T-helper 2 cell treated with Interferon-gamma antibody and Interleukin-4, amounts not matched to agents 100 ng/mL and 5 ng/mL, for 36 hours (primary cell): ENCODE measurements around the gene HDAC9. TPM values are rescaled to one million over a fixed set of nuclear protein-coding genes. Genes with fewer than 3 reads are reported as not detected.

ENCODE experiments used
- intact Hi-C: fragments of 100-400 bp; cut with micrococcal nuclease; formaldehyde crosslinking; loops from one replicate; pipeline ENCODE4 v1.15.1; 2023
- total RNA-seq: library from RNA; stranded (reverse); gene quantifications from 2 replicates; pipeline ENCODE4 v1.2.3, GENCODE V29; 2022

The HDAC9 gene
- total RNA-seq, 1 donor from 2014 or later: 0.14 TPM

GRCh38 chr7:18829858-18830285 lies 334.3 kb downstream of the HDAC9 start:
- intact Hi-C loops: no loop called here

- intact Hi-C loops: no loop called here
These were observed 335.9 kb downstream of the HDAC9 start for GRCh38 chr7:18831419-18831818.

- intact Hi-C loops: no loop called here
These were observed 336.4 kb downstream of the HDAC9 start for GRCh38 chr7:18831943-18832342.

- intact Hi-C loops: no loop called here
These were observed 339.0 kb downstream of the HDAC9 start for GRCh38 chr7:18834577-18834976.

GRCh38 chr7:18835001-18835690 lies 339.6 kb downstream of the HDAC9 start:
- intact Hi-C loops: no loop called here

GRCh38 chr7:18843979-18844378 lies 348.4 kb downstream of the HDAC9 start:
- intact Hi-C loops: no loop called here

- intact Hi-C loops: no loop called here
These were observed 349.2 kb downstream of the HDAC9 start for GRCh38 chr7:18844735-18845134.

- intact Hi-C loops: no loop called here
These were observed 350.2 kb downstream of the HDAC9 start for GRCh38 chr7:18845700-18846099.

- intact Hi-C loops: no loop called here
These were observed 351.2 kb downstream of the HDAC9 start for GRCh38 chr7:18846765-18847215.

GRCh38 chr7:18849130-18849529 lies 353.6 kb downstream of the HDAC9 start:
- intact Hi-C loops: no loop called here

GRCh38 chr7:18855796-18856195 lies 360.2 kb downstream of the HDAC9 start:
- intact Hi-C loops: no loop called here

GRCh38 chr7:18858232-18858631 lies 362.7 kb downstream of the HDAC9 start:
- intact Hi-C loops: no loop called here

- intact Hi-C loops: no loop called here
These were observed 363.8 kb downstream of the HDAC9 start for GRCh38 chr7:18859318-18859717.

- intact Hi-C loops: no loop called here
These were observed 364.7 kb downstream of the HDAC9 start for GRCh38 chr7:18860221-18860620.

- intact Hi-C loops: no loop called here
These were observed 366.1 kb downstream of the HDAC9 start for GRCh38 chr7:18861514-18862118.

GRCh38 chr7:18864967-18865366 lies 369.4 kb downstream of the HDAC9 start:
- intact Hi-C loops: no loop called here

GRCh38 chr7:18866359-18867036 lies 370.9 kb downstream of the HDAC9 start:
- intact Hi-C loops: no loop called here

GRCh38 chr7:18872344-18872743 lies 376.8 kb downstream of the HDAC9 start:
- intact Hi-C loops: no loop called here

GRCh38 chr7:18873734-18874336 lies 378.3 kb downstream of the HDAC9 start:
- intact Hi-C loops: no loop called here

- intact Hi-C loops: no loop called here
These were observed 379.3 kb downstream of the HDAC9 start for GRCh38 chr7:18874880-18875279.

GRCh38 chr7:18877874-18878273 lies 382.3 kb downstream of the HDAC9 start:
- intact Hi-C loops: no loop called here

GRCh38 chr7:18886832-18887231 lies 391.3 kb downstream of the HDAC9 start:
- intact Hi-C loops: no loop called here
